KG1 (cell line): ENCODE measurements around the gene CACNG8.

Source experiments
- DNase-seq: peaks from one replicate; lab custom pipeline; 2025; lab: John Stamatoyannopoulos, UW

CACNG8 gene

GRCh38 chr19:53992815-53993214, 30.1 kb downstream of the CACNG8 start:
- DNase-seq, result no peak

GRCh38 chr19:53993448-53993847, 30.7 kb downstream of the CACNG8 start:
- no peak for DNase-seq

- no peak for DNase-seq
Measured at GRCh38 chr19:53994811-53995210, 32.1 kb downstream of the CACNG8 start.

- DNase-seq, result no peak
Measured at GRCh38 chr19:53998223-53998622, 35.5 kb downstream of the CACNG8 start.

GRCh38 chr19:53999694-54000093, 37.0 kb downstream of the CACNG8 start:
- no peak for DNase-seq

- DNase-seq, result no peak
Measured at GRCh38 chr19:54001496-54001895, 38.8 kb downstream of the CACNG8 start.

GRCh38 chr19:54002495-54003315, 40.0 kb downstream of the CACNG8 start:
- DNase-seq, result no peak

GRCh38 chr19:54009440-54009839, 46.7 kb downstream of the CACNG8 start:
- no peak for DNase-seq

GRCh38 chr19:54010474-54010873, 47.7 kb downstream of the CACNG8 start:
- no peak for DNase-seq

GRCh38 chr19:54011507-54012211, 48.9 kb downstream of the CACNG8 start:
- DNase-seq, result no peak

GRCh38 chr19:54013866-54014265, 51.1 kb downstream of the CACNG8 start:
- DNase-seq, result no peak

GRCh38 chr19:54014920-54015560, 52.3 kb downstream of the CACNG8 start:
- no peak for DNase-seq

GRCh38 chr19:54017261-54017660, 54.5 kb downstream of the CACNG8 start:
- DNase-seq, result no peak

- DNase-seq, result no peak
Measured at GRCh38 chr19:54021363-54021762, 58.6 kb downstream of the CACNG8 start.

- DNase-seq, result no peak
Measured at GRCh38 chr19:54021932-54022331, 59.2 kb downstream of the CACNG8 start.

GRCh38 chr19:54023191-54023590, 60.5 kb downstream of the CACNG8 start:
- DNase-seq, result no peak

- no peak for DNase-seq
Measured at GRCh38 chr19:54024660-54025059, 61.9 kb downstream of the CACNG8 start.

GRCh38 chr19:54026656-54027055, 63.9 kb downstream of the CACNG8 start:
- no peak for DNase-seq

GRCh38 chr19:54029301-54029700, 66.6 kb downstream of the CACNG8 start:
- no peak for DNase-seq

GRCh38 chr19:54029930-54030490, 67.3 kb downstream of the CACNG8 start:
- DNase-seq, result peak; percentile 33

- DNase-seq, result peak; percentile 30
Measured at GRCh38 chr19:54030895-54031586, 68.3 kb downstream of the CACNG8 start.
